ENCODE data around the gene MCF2L2.

Gene MCF2L2

DNA sequence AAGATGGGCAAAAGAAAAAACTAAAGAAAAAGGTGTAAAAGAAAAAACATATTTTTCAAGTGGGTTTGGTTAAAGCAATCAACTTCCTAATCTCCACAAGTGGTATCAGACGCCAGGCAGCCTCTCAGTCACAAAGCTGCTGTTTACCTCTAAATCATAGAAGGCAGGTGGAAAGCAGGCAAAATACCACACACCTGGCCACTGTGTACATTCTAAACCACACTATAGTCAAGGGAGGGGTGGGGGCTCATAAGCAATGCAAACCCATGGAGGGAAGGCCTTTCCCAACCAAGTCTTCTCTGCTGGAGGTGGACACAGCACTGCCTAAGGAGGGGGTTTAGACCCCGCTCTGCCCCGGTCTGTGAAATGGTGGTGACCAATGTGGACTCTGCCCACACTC, 50.4 kb downstream of the MCF2L2 start:
- no peak for ATAC-seq
- no peak for TF ChIP-seq GLIS3 (CRISPR knock-in tag; IDR thresholded peaks at IDR 0.05)
- no peak for TF ChIP-seq CSDC2 (CRISPR knock-in tag; IDR thresholded peaks at IDR 0.05)
- no peak for TF ChIP-seq TOX (CRISPR knock-in tag; IDR thresholded peaks at IDR 0.05; ENCODE audit: borderline replicate concordance)
- TF ChIP-seq, protein P1, sequence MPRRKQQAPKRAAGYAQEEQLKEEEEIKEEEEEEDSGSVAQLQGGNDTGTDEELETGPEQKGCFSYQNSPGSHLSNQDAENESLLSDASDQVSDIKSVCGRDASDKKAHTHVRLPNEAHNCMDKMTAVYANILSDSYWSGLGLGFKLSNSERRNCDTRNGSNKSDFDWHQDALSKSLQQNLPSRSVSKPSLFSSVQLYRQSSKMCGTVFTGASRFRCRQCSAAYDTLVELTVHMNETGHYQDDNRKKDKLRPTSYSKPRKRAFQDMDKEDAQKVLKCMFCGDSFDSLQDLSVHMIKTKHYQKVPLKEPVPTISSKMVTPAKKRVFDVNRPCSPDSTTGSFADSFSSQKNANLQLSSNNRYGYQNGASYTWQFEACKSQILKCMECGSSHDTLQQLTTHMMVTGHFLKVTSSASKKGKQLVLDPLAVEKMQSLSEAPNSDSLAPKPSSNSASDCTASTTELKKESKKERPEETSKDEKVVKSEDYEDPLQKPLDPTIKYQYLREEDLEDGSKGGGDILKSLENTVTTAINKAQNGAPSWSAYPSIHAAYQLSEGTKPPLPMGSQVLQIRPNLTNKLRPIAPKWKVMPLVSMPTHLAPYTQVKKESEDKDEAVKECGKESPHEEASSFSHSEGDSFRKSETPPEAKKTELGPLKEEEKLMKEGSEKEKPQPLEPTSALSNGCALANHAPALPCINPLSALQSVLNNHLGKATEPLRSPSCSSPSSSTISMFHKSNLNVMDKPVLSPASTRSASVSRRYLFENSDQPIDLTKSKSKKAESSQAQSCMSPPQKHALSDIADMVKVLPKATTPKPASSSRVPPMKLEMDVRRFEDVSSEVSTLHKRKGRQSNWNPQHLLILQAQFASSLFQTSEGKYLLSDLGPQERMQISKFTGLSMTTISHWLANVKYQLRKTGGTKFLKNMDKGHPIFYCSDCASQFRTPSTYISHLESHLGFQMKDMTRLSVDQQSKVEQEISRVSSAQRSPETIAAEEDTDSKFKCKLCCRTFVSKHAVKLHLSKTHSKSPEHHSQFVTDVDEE (CRISPR knock-in tag; IDR thresholded peaks at IDR 0.05): no peak
- TF ChIP-seq, protein P2, sequence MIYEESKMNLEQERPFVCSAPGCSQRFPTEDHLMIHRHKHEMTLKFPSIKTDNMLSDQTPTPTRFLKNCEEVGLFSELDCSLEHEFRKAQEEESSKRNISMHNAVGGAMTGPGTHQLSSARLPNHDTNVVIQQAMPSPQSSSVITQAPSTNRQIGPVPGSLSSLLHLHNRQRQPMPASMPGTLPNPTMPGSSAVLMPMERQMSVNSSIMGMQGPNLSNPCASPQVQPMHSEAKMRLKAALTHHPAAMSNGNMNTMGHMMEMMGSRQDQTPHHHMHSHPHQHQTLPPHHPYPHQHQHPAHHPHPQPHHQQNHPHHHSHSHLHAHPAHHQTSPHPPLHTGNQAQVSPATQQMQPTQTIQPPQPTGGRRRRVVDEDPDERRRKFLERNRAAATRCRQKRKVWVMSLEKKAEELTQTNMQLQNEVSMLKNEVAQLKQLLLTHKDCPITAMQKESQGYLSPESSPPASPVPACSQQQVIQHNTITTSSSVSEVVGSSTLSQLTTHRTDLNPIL (CRISPR knock-in tag; IDR thresholded peaks at IDR 0.05; ENCODE audit: low read depth): no peak
- no peak for TF ChIP-seq TCF4 (CRISPR knock-in tag; IDR thresholded peaks at IDR 0.05; ENCODE audit: borderline replicate concordance)
- TF ChIP-seq ZC3H10 (CRISPR knock-in tag; IDR thresholded peaks at IDR 0.05): no peak
- TF ChIP-seq ZFP30 (CRISPR knock-in tag; IDR thresholded peaks at IDR 0.05): no peak
- no peak for TF ChIP-seq SNAI2 (CRISPR knock-in tag; IDR thresholded peaks at IDR 0.05)
- no peak for TF ChIP-seq ARNTL (CRISPR knock-in tag; IDR thresholded peaks at IDR 0.05; ENCODE audit: borderline replicate concordance, low read depth)
- TF ChIP-seq ZFP3 (CRISPR knock-in tag; IDR thresholded peaks at IDR 0.05): no peak
- TF ChIP-seq, protein P3, sequence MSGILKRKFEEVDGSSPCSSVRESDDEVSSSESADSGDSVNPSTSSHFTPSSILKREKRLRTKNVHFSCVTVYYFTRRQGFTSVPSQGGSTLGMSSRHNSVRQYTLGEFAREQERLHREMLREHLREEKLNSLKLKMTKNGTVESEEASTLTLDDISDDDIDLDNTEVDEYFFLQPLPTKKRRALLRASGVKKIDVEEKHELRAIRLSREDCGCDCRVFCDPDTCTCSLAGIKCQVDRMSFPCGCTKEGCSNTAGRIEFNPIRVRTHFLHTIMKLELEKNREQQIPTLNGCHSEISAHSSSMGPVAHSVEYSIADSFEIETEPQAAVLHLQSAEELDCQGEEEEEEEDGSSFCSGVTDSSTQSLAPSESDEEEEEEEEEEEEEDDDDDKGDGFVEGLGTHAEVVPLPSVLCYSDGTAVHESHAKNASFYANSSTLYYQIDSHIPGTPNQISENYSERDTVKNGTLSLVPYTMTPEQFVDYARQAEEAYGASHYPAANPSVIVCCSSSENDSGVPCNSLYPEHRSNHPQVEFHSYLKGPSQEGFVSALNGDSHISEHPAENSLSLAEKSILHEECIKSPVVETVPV (CRISPR knock-in tag; IDR thresholded peaks at IDR 0.05): no peak
- TF ChIP-seq RARB (CRISPR knock-in tag; IDR thresholded peaks at IDR 0.05): no peak

DNA sequence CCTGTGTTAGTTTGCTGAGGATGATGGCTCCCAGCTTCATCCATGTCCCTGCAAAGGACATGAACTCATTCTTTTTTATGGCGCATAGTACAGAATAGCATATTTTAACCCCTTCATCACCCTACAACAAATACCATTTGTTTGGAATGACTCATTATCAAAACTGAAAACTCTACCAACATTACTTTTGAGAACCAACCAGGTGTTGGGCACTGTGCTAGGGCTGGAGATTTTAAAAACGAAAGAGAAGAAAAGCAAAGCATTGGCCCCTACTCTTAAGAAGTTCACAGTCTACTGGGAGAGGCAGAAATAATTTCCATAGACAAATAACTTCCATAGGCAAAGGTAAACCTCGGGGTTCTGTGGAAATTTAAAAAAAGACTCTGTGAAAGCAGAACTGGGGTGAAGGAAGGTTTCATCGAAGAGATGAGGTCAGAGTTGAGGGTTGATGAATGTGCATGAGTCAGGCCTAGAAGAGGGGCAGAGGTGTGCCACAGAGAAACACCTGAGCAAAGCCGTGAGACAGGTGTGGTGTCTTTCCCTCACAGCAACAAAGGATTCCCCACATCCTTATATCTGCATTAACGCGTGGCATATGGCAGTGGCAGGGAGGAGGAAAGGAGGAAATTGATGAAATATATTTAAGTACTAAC, 51.0 kb downstream of the MCF2L2 start:
- TF ChIP-seq ESRRG (CRISPR knock-in tag; IDR thresholded peaks at IDR 0.05): no peak
- TF ChIP-seq PPARA (CRISPR knock-in tag; IDR thresholded peaks at IDR 0.05; ENCODE audit: borderline replicate concordance): no peak
- no peak for TF ChIP-seq ZNF70 (CRISPR knock-in tag; IDR thresholded peaks at IDR 0.05)
- TF ChIP-seq, protein P4, sequence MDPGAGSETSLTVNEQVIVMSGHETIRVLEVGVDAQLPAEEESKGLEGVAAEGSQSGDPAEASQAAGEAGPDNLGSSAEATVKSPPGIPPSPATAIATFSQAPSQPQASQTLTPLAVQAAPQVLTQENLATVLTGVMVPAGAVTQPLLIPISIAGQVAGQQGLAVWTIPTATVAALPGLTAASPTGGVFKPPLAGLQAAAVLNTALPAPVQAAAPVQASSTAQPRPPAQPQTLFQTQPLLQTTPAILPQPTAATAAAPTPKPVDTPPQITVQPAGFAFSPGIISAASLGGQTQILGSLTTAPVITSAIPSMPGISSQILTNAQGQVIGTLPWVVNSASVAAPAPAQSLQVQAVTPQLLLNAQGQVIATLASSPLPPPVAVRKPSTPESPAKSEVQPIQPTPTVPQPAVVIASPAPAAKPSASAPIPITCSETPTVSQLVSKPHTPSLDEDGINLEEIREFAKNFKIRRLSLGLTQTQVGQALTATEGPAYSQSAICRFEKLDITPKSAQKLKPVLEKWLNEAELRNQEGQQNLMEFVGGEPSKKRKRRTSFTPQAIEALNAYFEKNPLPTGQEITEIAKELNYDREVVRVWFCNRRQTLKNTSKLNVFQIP (CRISPR knock-in tag; IDR thresholded peaks at IDR 0.05; ENCODE audit: borderline replicate concordance, low read depth): no peak
- no peak for TF ChIP-seq ZFP3 (CRISPR knock-in tag; IDR thresholded peaks at IDR 0.05)
- TF ChIP-seq ISL1 (CRISPR knock-in tag; IDR thresholded peaks at IDR 0.05): no peak
- TF ChIP-seq ZFP30 (CRISPR knock-in tag; IDR thresholded peaks at IDR 0.05): no peak
- ATAC-seq: no peak

DNA sequence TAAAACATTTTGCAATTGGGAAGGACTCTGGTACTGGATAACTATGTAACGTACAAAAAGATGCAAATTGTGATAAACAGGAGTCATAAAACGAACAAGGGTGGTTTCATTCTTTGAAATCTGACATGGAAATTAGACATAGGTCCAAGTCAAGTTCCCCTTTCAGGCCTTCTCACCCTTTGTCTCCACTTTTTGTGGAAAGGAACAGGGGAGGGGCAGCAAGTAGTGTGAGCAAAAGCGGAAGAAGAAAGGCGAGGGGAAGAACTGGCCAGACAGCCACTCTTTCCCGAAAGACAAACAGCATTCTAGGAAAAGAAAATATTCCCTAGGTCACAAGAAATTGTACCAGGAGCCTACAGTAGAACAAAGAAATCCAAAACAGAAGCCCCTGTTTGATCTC, 52.6 kb downstream of the MCF2L2 start:
- no peak for ATAC-seq
- no peak for TF ChIP-seq ZNF8 (CRISPR knock-in tag; IDR thresholded peaks at IDR 0.05)
- no peak for TF ChIP-seq TCF4 (CRISPR knock-in tag; IDR thresholded peaks at IDR 0.05; ENCODE audit: borderline replicate concordance)
- no peak for TF ChIP-seq ZNF565 (CRISPR knock-in tag; conservative IDR thresholded peaks at IDR 0.05; ENCODE audit: low read depth)
- no peak for TF ChIP-seq SNAI2 (CRISPR knock-in tag; IDR thresholded peaks at IDR 0.05)
- TF ChIP-seq TOX (CRISPR knock-in tag; IDR thresholded peaks at IDR 0.05; ENCODE audit: borderline replicate concordance): no peak
- TF ChIP-seq, protein P4 (CRISPR knock-in tag; IDR thresholded peaks at IDR 0.05; ENCODE audit: borderline replicate concordance, low read depth): no peak
- no peak for TF ChIP-seq CSDC2 (CRISPR knock-in tag; IDR thresholded peaks at IDR 0.05)
- no peak for TF ChIP-seq ISL1 (CRISPR knock-in tag; IDR thresholded peaks at IDR 0.05)
- TF ChIP-seq ARNTL (CRISPR knock-in tag; IDR thresholded peaks at IDR 0.05; ENCODE audit: borderline replicate concordance, low read depth): no peak
- TF ChIP-seq, protein P3 (CRISPR knock-in tag; IDR thresholded peaks at IDR 0.05): no peak
- TF ChIP-seq, protein P2 (CRISPR knock-in tag; IDR thresholded peaks at IDR 0.05; ENCODE audit: low read depth): no peak
- TF ChIP-seq ZNF70 (CRISPR knock-in tag; IDR thresholded peaks at IDR 0.05): no peak
- TF ChIP-seq ZC3H10 (CRISPR knock-in tag; IDR thresholded peaks at IDR 0.05): no peak
- TF ChIP-seq GLIS3 (CRISPR knock-in tag; IDR thresholded peaks at IDR 0.05): no peak

Measured in SK-N-SH treated with all-trans-retinoic acid at 6 μM for 48 hours (cell line).